SK-MEL-5 (cell line): ENCODE results near the gene NADK. TPM values are rescaled to one million over a fixed set of nuclear protein-coding genes. Genes with fewer than 3 reads are reported as not detected.

Experiments used
- DNase-seq: peaks from one replicate; pipeline ENCODE4 v3.0.0-alpha.2; 2016; ENCODE audit warnings: low read depth, low spot score
- in situ Hi-C: cut with HindIII; loops from 2 replicates; pipeline ENCODE4 v1.10.0; 2016; ENCODE audit warnings: low sequenced_read_pairs, high pct_unique_total_duplicates, low pct_unique_long_range_greater_than_20kb
- polyA plus RNA-seq, 2 experiments: library from polyadenylated mRNA; depleted of rRNA; stranded (reverse); fragments of >200 nt; gene quantifications; 2 replicates each; pipeline ENCODE4 v1.2.3, GENCODE V29; 2015
- total RNA-seq: library from RNA; depleted of rRNA; stranded (reverse); fragments of >200 nt; shearing (Covaris generic); gene quantifications from 2 replicates; pipeline ENCODE4 v1.2.3, GENCODE V29; 2014; rRNA removed

Gene NADK, protein sequence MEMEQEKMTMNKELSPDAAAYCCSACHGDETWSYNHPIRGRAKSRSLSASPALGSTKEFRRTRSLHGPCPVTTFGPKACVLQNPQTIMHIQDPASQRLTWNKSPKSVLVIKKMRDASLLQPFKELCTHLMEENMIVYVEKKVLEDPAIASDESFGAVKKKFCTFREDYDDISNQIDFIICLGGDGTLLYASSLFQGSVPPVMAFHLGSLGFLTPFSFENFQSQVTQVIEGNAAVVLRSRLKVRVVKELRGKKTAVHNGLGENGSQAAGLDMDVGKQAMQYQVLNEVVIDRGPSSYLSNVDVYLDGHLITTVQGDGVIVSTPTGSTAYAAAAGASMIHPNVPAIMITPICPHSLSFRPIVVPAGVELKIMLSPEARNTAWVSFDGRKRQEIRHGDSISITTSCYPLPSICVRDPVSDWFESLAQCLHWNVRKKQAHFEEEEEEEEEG
- 32.8 and 33.4 TPM in 2 replicates for total RNA-seq
- 59.0 and 72.3 TPM in 2 replicates for polyA plus RNA-seq (2015; cell fraction: cytosol; rRNA removed)
- 133 and 181 TPM in 2 replicates for polyA plus RNA-seq (2015; cell fraction: nucleus; rRNA removed)

GRCh38 chr1:1777950-1778662, at the start of gene NADK:
NADK (minus strand) TSS chr1:1778470; CDS start chr1:1765406, 13,064 bp downstream.
- DNase-seq, result peak; percentile 47
- in situ Hi-C loops, result no loop called here

DNA sequence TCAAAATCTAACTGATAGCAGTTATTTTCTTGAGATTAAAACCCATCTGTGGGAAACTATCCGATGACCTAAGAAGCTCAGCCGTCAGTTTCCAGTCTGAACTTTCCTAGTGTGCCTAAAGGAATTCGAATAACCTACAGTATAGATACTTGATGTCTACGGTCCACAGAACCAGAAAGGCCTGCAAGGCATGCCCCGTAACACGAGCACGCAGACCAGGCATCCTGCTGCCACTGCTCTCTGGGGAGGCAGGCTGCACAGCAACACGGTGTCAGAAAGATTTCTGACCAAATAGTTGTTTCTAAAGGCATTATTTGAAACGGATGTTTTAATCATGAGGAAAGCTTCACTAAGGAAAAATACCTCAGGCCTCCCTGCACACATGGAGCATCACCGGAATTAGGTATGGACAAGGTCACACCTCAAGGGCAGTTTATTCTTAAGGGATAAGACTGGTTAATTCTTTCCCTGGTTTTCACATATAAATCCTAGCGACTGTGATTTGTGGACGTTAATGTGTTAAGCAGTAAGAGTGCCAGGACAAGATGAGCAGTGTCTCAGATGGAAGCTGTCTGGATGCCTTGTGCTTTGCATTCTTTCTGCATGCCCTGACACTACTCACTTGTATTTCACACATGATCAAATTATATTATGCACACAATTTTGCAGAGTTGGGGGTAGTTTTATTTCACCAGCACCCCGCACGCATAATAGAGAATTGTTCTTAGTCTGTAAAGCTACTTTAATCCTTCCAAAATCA, 49.0 kb upstream of the NADK start:
- no peak for DNase-seq
- in situ Hi-C loops, result no loop called here

GRCh38 chr1:1826356-1827088, 48.3 kb upstream of the NADK start:
- in situ Hi-C loops, result no loop called here

GRCh38 chr1:1825217-1825616, 46.9 kb upstream of the NADK start:
- DNase-seq, result no peak
- in situ Hi-C loops, result no loop called here

More at GRCh38 chr1:1826356-1827088, 48.3 kb upstream of the NADK start:
- no peak for DNase-seq

GRCh38 chr1:1819762-1820161, 41.5 kb upstream of the NADK start:
- DNase-seq, result no peak
- in situ Hi-C loops, result no loop called here

DNA sequence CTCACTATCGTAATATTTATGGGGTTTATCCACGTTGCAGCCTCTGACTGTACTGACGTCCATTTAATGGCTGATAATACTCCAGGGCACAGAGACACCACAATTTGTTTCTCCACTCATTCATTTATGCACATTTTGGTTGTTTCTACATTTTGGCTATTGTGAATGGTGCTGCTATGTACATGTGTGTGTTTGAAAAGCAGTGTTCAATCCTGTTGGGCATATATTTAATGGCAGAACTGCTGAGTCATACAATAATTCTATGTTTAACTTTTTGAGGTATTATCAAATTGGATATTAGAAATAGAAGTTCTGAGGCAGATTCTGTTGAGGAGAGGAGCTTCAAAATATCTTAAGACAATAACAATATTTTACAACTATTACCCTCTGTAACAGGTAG, 39.0 kb upstream of the NADK start:
- in situ Hi-C loops, result no loop called here
- DNase-seq, result no peak

DNA sequence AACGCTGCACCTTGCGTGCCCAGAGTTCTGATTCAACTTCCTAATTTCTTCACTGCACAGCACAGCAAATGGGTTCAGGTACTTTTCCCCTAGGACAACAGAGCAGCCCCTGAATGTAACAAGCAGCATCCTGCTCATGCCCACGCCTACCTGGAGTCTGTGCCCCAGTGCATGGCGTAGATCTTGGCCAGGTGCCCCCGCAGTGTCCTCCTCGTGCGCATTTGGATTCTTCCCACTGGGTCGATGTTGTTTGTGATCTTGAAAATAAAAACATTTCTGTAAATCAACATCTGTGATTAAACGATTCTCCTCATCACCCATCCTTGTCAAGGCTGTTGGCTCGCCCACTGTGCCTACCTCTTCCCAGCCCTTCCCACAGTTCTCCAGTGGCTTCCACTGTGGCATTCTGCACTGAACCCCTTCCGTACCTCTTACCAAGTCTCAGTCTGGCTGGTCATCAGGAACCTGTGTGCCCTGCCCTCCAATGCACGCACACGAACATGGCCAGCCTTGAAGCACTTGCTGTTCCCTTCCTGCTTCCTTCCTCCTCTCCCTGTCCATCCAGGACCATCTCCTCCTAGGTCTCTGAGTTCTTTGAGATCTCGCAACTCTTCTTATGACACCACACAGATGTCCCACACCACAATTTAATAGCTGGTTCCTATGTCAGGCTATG, 37.5 kb upstream of the NADK start:
- DNase-seq, result no peak
- in situ Hi-C loops, result no loop called here

DNA sequence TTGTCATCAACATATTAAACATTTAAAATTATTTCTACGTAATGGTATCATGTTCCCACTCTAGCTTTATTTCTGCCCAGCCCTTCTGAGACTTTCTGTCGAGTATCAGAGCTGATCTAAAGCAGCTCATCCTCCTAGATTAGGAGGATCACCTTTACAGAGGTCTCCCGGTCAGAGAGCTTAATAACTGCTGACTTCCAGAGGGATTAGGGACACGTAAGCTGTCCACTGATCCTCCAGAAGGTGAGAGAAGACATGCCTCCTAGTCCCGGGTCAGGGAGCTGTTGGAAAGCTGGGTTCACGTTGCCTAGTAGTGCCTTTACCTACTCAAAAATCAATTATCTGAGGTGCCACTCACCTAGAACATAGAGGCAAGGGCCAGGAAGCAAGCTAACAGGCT, 31.2 kb upstream of the NADK start:
- DNase-seq, result no peak
- in situ Hi-C loops, result no loop called here

DNA sequence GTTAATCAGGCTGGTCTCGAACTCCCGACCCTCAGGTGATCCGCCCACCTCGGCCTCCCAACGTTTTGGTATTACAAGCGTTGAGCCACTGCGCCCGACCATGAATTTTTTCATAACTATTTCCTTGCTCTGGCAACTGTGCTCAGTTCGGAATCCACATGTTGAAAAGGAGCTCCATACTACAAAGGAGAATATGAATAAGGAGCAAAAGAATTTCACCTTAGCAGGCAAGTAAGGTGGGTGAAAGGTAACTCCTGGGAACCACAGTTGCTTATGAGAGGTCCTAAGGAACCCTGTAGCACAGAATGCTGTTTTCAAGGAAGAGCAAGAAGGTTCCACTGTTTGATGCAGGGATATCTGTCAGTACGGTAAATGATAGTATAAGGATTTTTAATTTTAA, 29.9 kb upstream of the NADK start:
- in situ Hi-C loops, result no loop called here
- DNase-seq, result no peak

DNA sequence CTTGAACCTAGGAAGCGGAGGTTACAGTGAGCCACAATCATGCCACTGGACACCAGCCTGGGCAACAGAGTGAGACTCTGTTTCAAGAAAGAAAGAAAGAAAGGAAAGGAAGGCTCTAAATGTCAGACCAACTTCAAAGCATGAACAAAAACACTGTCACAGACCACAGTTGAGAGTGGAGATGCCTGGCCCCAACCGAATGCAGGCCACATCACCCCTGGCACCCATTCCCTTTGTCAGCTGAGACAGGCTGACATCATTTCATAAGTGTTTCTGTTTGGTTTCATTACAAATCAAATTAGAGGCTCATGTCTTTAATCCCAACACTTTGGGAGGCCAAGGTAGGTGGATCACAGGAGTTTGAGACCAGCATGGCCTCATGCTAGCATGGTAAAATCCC, 28.6 kb upstream of the NADK start:
- in situ Hi-C loops, result no loop called here
- DNase-seq, result no peak

- in situ Hi-C loops, result no loop called here
- DNase-seq, result no peak
These were observed 26.0 kb upstream of the NADK start for GRCh38 chr1:1804301-1804700.

DNA sequence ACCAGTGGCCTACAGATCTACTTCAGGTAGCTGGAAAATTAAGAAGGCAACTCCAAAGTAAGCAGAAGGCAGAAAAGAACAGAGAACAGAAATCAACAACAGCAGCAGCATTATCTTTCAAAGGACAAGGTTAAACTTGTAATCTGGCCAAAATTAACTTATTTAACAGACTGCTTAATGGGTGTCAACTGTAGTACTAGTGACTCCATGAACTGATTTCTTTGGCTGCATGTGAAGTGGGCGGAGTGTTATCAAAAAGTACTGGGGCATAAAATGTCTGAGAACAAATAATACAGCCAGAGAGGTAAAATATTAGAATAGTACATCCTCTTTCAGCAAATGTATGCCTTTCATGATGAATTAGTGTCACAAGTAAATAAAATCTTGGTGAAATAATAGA, 24.6 kb upstream of the NADK start:
- DNase-seq, result no peak
- in situ Hi-C loops, result no loop called here

DNA sequence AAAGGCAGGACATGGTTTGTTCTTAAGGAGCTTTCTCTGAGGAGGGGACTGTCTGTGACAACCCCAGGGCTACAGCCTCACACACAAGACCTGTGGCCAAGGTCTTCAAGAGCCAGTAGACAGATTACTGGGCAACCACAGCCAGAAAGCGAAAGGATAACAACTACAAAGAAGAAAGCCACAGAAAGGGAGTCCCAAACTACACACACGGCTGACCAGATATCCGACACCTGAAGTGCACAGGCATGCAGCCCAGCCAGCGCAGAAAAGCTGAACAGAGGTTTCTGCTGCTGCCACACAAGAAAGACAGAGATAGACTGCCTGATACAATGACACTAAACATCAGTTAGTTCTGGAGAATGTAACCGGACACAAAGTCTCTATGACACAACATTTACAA, 21.4 kb upstream of the NADK start:
- DNase-seq, result no peak
- in situ Hi-C loops, result no loop called here

- in situ Hi-C loops, result no loop called here
- DNase-seq, result no peak
These were observed 19.6 kb upstream of the NADK start for GRCh38 chr1:1797731-1798341.

GRCh38 chr1:1796466-1796865, 18.2 kb upstream of the NADK start:
- DNase-seq, result no peak
- in situ Hi-C loops, result no loop called here

- DNase-seq, result no peak
- in situ Hi-C loops, result no loop called here
These were observed 16.7 kb upstream of the NADK start for GRCh38 chr1:1794999-1795398.
